Superior temporal gyrus (tissue), 1 donor: Measurements from ENCODE around the gene SLC22A25.
"Not testable (repeated sequence)": the region's sequence is repeated elsewhere in the genome, so short reads cannot be mapped to it uniquely, and the experiment has no call there.

Source experiments
- DNase-seq: peaks from one replicate; pipeline ENCODE4 v3.0.0-alpha.2; 2016; ENCODE audit errors: extremely low spot score

SLC22A25 gene

GRCh38 chr11:63235471-63236461 lies 7.6 kb downstream of the SLC22A25 start:
- not testable (repeated sequence) for DNase-seq

- DNase-seq: no peak
Measured at GRCh38 chr11:63229815-63230214, 13.6 kb downstream of the SLC22A25 start.

- DNase-seq: no peak
Measured at GRCh38 chr11:63227521-63228107, 15.8 kb downstream of the SLC22A25 start.

GRCh38 chr11:63226488-63227114 lies 16.8 kb downstream of the SLC22A25 start:
- no peak for DNase-seq

- DNase-seq: no peak
Measured at GRCh38 chr11:63214093-63214492, 29.3 kb downstream of the SLC22A25 start.

GRCh38 chr11:63212742-63213141 lies 30.7 kb downstream of the SLC22A25 start:
- peak; percentile 34 for DNase-seq

- no peak for DNase-seq
Measured at GRCh38 chr11:63210111-63210510, 33.3 kb downstream of the SLC22A25 start.
